Measurements from ENCODE around the gene SMC1B. TPM values are rescaled to one million over a fixed set of nuclear protein-coding genes. Genes with fewer than 3 reads are reported as not detected.
A peak's percentile ranks its signal among the peaks of the same experiment; 100 is the strongest.

The SMC1B gene
- total RNA-seq, result 0.56 and 0.59 TPM in 2 replicates

GRCh38 chr22:45413368-45414211 lies at the start of gene SMC1B, which contains the start of gene RIBC2:
Gene SMC1B (minus strand): TSS chr22:45413599. CDS start chr22:45413567, 32 bp downstream.
Gene RIBC2 (plus strand): TSS chr22:45413693. CDS start chr22:45413887, 194 bp downstream.
- DNase-seq, result peak; percentile 97
- Mint-ChIP-seq H3K4me3 (peak within 1 kb of the TSS; percentile 93), H3K27me3 (no peaks in the 10 kb centered on the region), H3K27ac (peak within 1 kb of the TSS; percentile 94), H3K36me3 (ENCODE audit: low read depth) (peaks cover 12% of the 10 kb centered on the region), H3K9me3 (no peaks in the 10 kb centered on the region), H3K4me1 (peaks cover 15% of the 10 kb centered on the region)
- intact Hi-C loops (cut with micrococcal nuclease), result loop anchor here (2.0 kb wide), 1 partner anchor 95 kb away; no protein-coding TSS in a partner anchor

- Mint-ChIP-seq H3K27me3 (peaks cover 10% of the 10 kb centered on the region), H3K4me3 (no peak overlapping the region), H3K9me3 (peaks cover 5% of the 10 kb centered on the region), H3K36me3 (ENCODE audit: low read depth) (no peaks in the 10 kb centered on the region), H3K4me1 (no peaks in the 10 kb centered on the region), H3K27ac (no peak overlapping the region)
- DNase-seq, result no peak
- intact Hi-C loops (cut with micrococcal nuclease), result no loop called here
Observed at GRCh38 chr22:45462034-45462655, 48.7 kb upstream of the SMC1B start.

GRCh38 chr22:45460288-45461109 lies 47.1 kb upstream of the SMC1B start:
- H3K4me1 Mint-ChIP-seq, result no peaks in the 10 kb centered on the region
- H3K36me3 Mint-ChIP-seq (ENCODE audit: low read depth), result no peaks in the 10 kb centered on the region
- H3K27ac Mint-ChIP-seq, result no peak overlapping the region
- peaks cover 6% of the 10 kb centered on the region for H3K27me3 Mint-ChIP-seq
- no peak for DNase-seq
- no peak overlapping the region for H3K4me3 Mint-ChIP-seq
- peaks cover 5% of the 10 kb centered on the region for H3K9me3 Mint-ChIP-seq
- intact Hi-C loops (cut with micrococcal nuclease), result no loop called here

GRCh38 chr22:45459235-45459634 lies 45.8 kb upstream of the SMC1B start:
- intact Hi-C loops (cut with micrococcal nuclease), result no loop called here
- Mint-ChIP-seq H3K4me1 (no peaks in the 10 kb centered on the region), H3K27ac (no peak overlapping the region), H3K4me3 (no peak overlapping the region), H3K27me3 (peaks cover under 1% of the 10 kb centered on the region), H3K36me3 (ENCODE audit: low read depth) (no peaks in the 10 kb centered on the region), H3K9me3 (peaks cover 1% of the 10 kb centered on the region)
- DNase-seq, result no peak

GRCh38 chr22:45458532-45458931 lies 45.1 kb upstream of the SMC1B start:
- intact Hi-C loops (cut with micrococcal nuclease), result no loop called here
- Mint-ChIP-seq H3K27ac (no peak overlapping the region), H3K4me1 (no peaks in the 10 kb centered on the region), H3K27me3 (no peaks in the 10 kb centered on the region), H3K9me3 (no peaks in the 10 kb centered on the region), H3K4me3 (no peak overlapping the region), H3K36me3 (ENCODE audit: low read depth) (no peaks in the 10 kb centered on the region)
- no peak for DNase-seq

GRCh38 chr22:45456811-45457210 lies 43.4 kb upstream of the SMC1B start:
- Mint-ChIP-seq H3K27ac (no peak overlapping the region), H3K4me3 (no peak overlapping the region), H3K4me1 (no peaks in the 10 kb centered on the region), H3K9me3 (no peaks in the 10 kb centered on the region), H3K27me3 (peaks cover 2% of the 10 kb centered on the region), H3K36me3 (ENCODE audit: low read depth) (no peaks in the 10 kb centered on the region)
- no peak for DNase-seq
- intact Hi-C loops (cut with micrococcal nuclease), result no loop called here

- Mint-ChIP-seq H3K27ac (no peak overlapping the region), H3K27me3 (peaks cover 2% of the 10 kb centered on the region), H3K36me3 (ENCODE audit: low read depth) (no peaks in the 10 kb centered on the region), H3K4me1 (no peaks in the 10 kb centered on the region), H3K4me3 (no peak overlapping the region), H3K9me3 (no peaks in the 10 kb centered on the region)
- intact Hi-C loops (cut with micrococcal nuclease), result no loop called here
- DNase-seq, result no peak
Observed at GRCh38 chr22:45455621-45456020, 42.2 kb upstream of the SMC1B start.

- DNase-seq, result no peak
- Mint-ChIP-seq H3K36me3 (ENCODE audit: low read depth) (no peaks in the 10 kb centered on the region), H3K4me3 (no peak overlapping the region), H3K27me3 (peaks cover 2% of the 10 kb centered on the region), H3K27ac (no peak overlapping the region), H3K4me1 (no peaks in the 10 kb centered on the region), H3K9me3 (no peaks in the 10 kb centered on the region)
- intact Hi-C loops (cut with micrococcal nuclease), result no loop called here
Observed at GRCh38 chr22:45455212-45455611, 41.8 kb upstream of the SMC1B start.

GRCh38 chr22:45454275-45454674 lies 40.9 kb upstream of the SMC1B start:
- no peak overlapping the region for H3K4me3 Mint-ChIP-seq
- H3K27me3 Mint-ChIP-seq, result peaks cover 2% of the 10 kb centered on the region
- H3K27ac Mint-ChIP-seq, result no peak overlapping the region
- no peaks in the 10 kb centered on the region for H3K4me1 Mint-ChIP-seq
- no peak for DNase-seq
- no peaks in the 10 kb centered on the region for H3K9me3 Mint-ChIP-seq
- intact Hi-C loops (cut with micrococcal nuclease), result no loop called here
- no peaks in the 10 kb centered on the region for H3K36me3 Mint-ChIP-seq (ENCODE audit: low read depth)

GRCh38 chr22:45453764-45454163 lies 40.4 kb upstream of the SMC1B start:
- H3K36me3 Mint-ChIP-seq (ENCODE audit: low read depth), result no peaks in the 10 kb centered on the region
- no peaks in the 10 kb centered on the region for H3K9me3 Mint-ChIP-seq
- no peak for DNase-seq
- no peaks in the 10 kb centered on the region for H3K4me1 Mint-ChIP-seq
- intact Hi-C loops (cut with micrococcal nuclease), result no loop called here
- H3K4me3 Mint-ChIP-seq, result no peak overlapping the region
- no peak overlapping the region for H3K27ac Mint-ChIP-seq
- H3K27me3 Mint-ChIP-seq, result peaks cover 2% of the 10 kb centered on the region

GRCh38 chr22:45452565-45453379 lies 39.4 kb upstream of the SMC1B start:
- intact Hi-C loops (cut with micrococcal nuclease), result no loop called here
- Mint-ChIP-seq H3K4me3 (no peak overlapping the region), H3K27me3 (peaks cover 2% of the 10 kb centered on the region), H3K27ac (no peak overlapping the region), H3K36me3 (ENCODE audit: low read depth) (no peaks in the 10 kb centered on the region), H3K4me1 (no peaks in the 10 kb centered on the region), H3K9me3 (no peaks in the 10 kb centered on the region)
- no peak for DNase-seq

- no peaks in the 10 kb centered on the region for H3K4me1 Mint-ChIP-seq
- no peaks in the 10 kb centered on the region for H3K9me3 Mint-ChIP-seq
- H3K27me3 Mint-ChIP-seq, result peaks cover 2% of the 10 kb centered on the region
- no peak overlapping the region for H3K27ac Mint-ChIP-seq
- no peak for DNase-seq
- intact Hi-C loops (cut with micrococcal nuclease), result no loop called here
- H3K36me3 Mint-ChIP-seq (ENCODE audit: low read depth), result no peaks in the 10 kb centered on the region
- no peak overlapping the region for H3K4me3 Mint-ChIP-seq
Observed at GRCh38 chr22:45451972-45452371, 38.6 kb upstream of the SMC1B start.

- Mint-ChIP-seq H3K4me1 (no peaks in the 10 kb centered on the region), H3K4me3 (no peak overlapping the region), H3K9me3 (no peaks in the 10 kb centered on the region), H3K27me3 (peaks cover 2% of the 10 kb centered on the region), H3K36me3 (ENCODE audit: low read depth) (no peaks in the 10 kb centered on the region), H3K27ac (no peak overlapping the region)
- DNase-seq, result no peak
- intact Hi-C loops (cut with micrococcal nuclease), result no loop called here
Observed at GRCh38 chr22:45450921-45451651, 37.7 kb upstream of the SMC1B start.
